Hematopoietic multipotent progenitor cell (in vitro differentiated cells): ENCODE measurements around the gene RAB14. TPM values are rescaled to one million over a fixed set of nuclear protein-coding genes. Genes with fewer than 3 reads are reported as not detected.

Experiments used
- DNase-seq, 3 donors: peaks; one replicate each; pipeline ENCODE4 v3.0.0-alpha.2; 2011 to 2015; ENCODE audit warnings: low read depth in 2 of 3, low spot score in 2 of 3
- total RNA-seq: library from RNA; depleted of rRNA; stranded (reverse); fragments of >200 nt; gene quantifications from one replicate; pipeline ENCODE4 v1.2.3, GENCODE V29; 2012

RAB14 gene
- total RNA-seq, 1 donor: 17.8 TPM

GRCh38 chr9:121220996-121221663 lies 19.5 kb upstream of the RAB14 start:
- peak in 2 of 3 donors; percentile 40 to 59 for DNase-seq

- DNase-seq: no peak
Measured at GRCh38 chr9:121219530-121219929, 17.9 kb upstream of the RAB14 start.

- DNase-seq: no peak
Measured at GRCh38 chr9:121218357-121219027, 16.8 kb upstream of the RAB14 start.

GRCh38 chr9:121217609-121218292 lies 16.1 kb upstream of the RAB14 start:
- DNase-seq: no peak

- peak in 1 of 3 donors; percentile 42 for DNase-seq
Measured at GRCh38 chr9:121216271-121216805, 14.7 kb upstream of the RAB14 start.

GRCh38 chr9:121214005-121214404 lies 12.3 kb upstream of the RAB14 start:
- no peak for DNase-seq

- peak; percentile 26 to 72 (median 70) for DNase-seq
Measured at GRCh38 chr9:121213136-121213806, 11.6 kb upstream of the RAB14 start.

GRCh38 chr9:121210536-121210935 lies 8.9 kb upstream of the RAB14 start:
- DNase-seq: peak in 1 of 3 donors; percentile 26

GRCh38 chr9:121207371-121207940 lies 5.8 kb upstream of the RAB14 start:
- no peak for DNase-seq

GRCh38 chr9:121206516-121207370 lies 5.1 kb upstream of the RAB14 start:
- no peak for DNase-seq

GRCh38 chr9:121204611-121205010 lies 2.9 kb upstream of the RAB14 start:
- DNase-seq: no peak

GRCh38 chr9:121204121-121204520 lies 2.5 kb upstream of the RAB14 start:
- DNase-seq: no peak

GRCh38 chr9:121201045-121201737 lies 478 bp downstream of the RAB14 start:
- DNase-seq: peak; percentile 6 to 25 (median 23)

GRCh38 chr9:121200356-121200755 lies 1.3 kb downstream of the RAB14 start:
- no peak for DNase-seq

GRCh38 chr9:121199921-121200320 lies 1.7 kb downstream of the RAB14 start:
- DNase-seq: no peak

GRCh38 chr9:121198512-121199042 lies 3.1 kb downstream of the RAB14 start:
- no peak for DNase-seq

- DNase-seq: no peak
Measured at GRCh38 chr9:121197132-121197531, 4.5 kb downstream of the RAB14 start.

GRCh38 chr9:121196389-121196788 lies 5.3 kb downstream of the RAB14 start:
- DNase-seq: no peak

GRCh38 chr9:121194730-121195129 lies 6.9 kb downstream of the RAB14 start:
- DNase-seq: no peak
